Mucosa of gallbladder (tissue), 1 donor: ENCODE results near the gene PLAGL1. TPM values are rescaled to one million over a fixed set of nuclear protein-coding genes. Genes with fewer than 3 reads are reported as not detected.

Source experiments
- DNase-seq: peaks from one replicate; pipeline ENCODE4 v3.0.0-alpha.2; 2020; ENCODE audit warnings: low spot score
- total RNA-seq: library from RNA; stranded (reverse); gene quantifications from one replicate; pipeline ENCODE4 v1.2.1, GENCODE V29; 2021
- donor health status: DM: no; HTN: no; CAD: no.

The PLAGL1 gene
- total RNA-seq, 1 donor from 2014 or later = 25.3 TPM

DNA sequence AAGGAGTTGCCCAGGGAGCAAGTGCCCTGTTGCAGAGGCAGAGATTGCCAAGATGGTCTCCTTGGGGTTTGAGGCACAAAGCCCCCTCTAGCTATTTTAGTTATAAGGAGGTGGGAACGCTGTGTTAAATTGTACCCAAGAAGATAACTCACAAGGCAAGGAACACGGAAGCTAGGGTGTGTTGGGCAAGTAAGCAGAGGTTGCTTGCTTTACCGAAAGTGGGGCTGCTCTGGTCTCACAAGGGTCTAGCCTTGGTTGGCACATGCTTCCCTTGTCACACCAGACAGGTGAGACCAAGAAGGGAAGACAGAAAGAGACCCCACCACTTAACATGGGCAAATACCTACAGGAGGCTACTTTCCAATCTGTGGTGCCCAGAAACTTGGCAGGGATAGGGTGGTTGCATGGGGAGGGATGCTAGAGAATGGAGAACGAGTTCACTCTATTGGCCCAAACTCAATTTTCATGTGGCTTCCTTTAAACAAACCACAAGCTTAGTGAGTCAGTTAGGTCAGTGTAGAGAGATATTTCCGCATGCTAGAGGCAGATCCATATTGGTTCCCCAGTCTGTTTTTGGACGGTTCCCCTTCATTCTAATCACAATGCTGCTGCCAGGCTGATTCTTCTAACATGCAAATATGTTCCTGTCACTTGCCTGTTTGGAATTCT lies 42.4 kb downstream of the PLAGL1 start:
- no peak for DNase-seq

DNA sequence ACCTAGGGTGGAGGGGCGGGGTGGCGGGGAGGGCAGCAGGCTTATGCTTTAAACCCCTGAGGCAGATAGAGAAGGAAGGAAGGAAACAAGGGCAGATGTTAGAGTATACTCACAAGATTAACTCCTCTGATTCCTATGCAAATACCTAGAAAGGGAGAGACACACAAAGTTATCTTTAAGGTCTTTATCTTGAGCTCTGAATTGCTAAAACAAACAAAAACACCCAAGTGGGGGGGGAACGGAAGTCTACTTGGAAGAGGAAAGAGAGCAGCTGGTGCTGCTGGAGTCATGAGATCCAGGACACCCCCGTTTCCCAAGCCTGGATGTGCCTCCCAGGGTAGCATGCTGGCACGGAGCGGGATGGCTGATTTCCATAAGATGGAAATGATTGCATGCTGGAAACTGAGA lies 43.4 kb downstream of the PLAGL1 start:
- no peak for DNase-seq

DNA sequence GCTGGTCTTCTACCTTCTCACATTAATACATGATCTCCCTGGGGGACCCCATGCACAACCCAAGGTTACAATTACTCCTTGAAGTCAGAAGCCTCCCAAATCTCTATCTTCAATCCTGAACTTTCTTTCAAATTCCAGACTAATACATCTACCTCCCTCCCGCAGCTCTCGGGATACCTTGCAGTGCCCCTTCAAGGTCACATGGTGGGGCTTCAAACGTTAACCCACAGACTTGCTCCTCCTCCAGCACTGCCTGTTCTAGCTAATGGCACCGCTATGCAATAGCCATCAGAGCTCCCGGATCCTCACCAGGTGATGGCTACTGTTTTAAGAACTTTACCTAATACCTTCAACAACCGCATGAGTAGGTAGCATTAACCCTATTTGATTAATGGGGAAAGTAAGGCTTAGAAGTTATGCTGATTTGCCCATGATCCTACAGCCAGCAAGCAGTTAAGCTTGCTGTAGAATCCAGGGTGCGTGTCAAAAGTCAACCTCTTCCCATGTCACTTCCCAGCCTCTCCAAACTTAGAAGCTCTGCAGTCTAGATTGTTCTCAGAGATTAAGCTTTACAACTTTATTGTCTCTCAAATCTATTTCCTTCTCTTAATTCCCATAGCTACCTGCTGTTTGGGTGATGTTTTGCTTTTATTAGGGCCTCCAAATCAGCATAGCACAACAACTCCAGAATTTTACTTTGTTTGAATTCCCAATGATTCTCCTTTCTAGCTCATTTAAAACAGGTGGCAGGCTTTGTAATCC lies 44.7 kb downstream of the PLAGL1 start:
- no peak for DNase-seq

DNA sequence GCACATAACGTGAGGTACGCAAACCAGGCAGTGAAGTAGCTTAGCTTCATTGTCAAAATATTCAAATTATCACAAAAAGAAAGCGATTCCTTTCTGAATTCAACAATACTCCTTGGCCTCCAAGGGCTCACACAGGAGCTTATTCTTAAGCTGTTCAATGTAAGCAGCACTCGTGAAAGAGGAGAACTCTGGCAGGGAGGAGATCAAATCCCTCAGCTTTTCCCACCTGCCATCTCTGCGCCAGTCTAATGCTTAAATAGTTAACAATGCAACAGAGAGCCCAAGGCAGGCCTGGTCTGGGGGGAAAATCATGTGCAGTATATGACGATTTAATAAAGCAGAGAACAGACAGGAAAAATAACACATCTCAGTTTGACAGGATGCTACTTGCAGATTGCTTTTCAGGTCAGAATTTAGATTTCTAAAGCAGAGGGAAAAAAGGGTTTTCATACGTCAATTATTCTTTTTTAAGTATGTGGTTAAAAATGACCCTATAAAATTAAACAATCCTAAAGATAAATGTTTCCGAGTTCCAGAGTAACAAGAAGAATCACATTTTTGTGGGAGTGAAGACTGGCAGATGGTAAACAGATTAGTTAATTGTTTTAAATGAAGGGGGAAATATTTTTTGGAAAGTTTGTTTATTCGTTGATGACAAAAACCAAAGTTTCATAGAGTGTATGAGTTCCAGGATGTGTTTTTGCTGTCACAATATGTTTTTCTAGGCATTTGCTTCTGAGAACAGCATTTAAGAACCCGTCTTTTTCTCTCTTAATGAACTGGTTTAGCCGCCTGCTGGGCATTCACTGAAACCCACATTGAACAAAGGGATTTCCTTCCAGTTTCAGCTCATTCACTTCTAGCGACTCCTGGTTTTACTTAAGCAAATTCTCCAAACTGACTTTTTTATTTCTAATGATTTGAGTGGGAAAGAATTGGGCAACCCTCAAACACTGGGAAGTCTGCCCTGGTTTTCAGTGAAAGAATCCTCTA lies 45.9 kb downstream of the PLAGL1 start:
- DNase-seq = no peak

DNA sequence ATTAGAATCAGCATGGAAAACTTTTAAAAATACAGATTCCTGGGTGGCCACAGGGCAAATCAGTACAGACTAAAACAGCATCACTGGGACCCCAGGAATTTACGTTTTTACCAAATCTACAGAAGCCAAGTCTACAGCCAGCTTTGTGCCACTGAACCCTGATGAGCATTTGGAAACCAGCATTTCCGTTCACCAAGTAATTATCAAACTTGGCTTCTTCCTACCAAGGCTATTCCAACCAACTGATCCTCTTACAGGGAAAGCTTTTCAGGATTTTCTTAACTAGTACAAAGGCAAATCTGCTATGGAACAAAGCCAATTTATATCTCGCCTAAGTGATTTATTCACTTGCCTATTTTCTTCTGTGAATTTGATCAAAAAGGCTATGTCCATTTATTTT lies 47.0 kb downstream of the PLAGL1 start:
- no peak for DNase-seq

DNA sequence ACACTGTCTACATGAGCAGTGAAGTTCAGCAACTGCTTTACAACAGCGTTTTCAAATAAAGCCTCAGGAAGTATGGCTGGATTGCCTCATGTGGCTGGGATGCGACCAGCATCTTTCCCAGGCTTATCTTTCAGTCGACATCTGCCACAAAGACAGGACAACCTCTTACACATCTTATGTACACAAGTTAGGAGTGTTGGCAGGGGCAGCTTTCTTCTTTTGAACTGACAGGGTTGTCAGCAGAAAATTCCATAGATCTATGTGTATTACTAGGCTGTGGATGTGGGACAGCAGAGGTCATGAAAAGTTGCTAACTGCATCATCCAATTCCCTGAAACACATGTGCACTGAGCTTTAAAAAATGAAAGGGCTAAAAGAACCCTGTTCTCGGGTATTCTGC lies 48.1 kb downstream of the PLAGL1 start:
- DNase-seq = no peak

DNA sequence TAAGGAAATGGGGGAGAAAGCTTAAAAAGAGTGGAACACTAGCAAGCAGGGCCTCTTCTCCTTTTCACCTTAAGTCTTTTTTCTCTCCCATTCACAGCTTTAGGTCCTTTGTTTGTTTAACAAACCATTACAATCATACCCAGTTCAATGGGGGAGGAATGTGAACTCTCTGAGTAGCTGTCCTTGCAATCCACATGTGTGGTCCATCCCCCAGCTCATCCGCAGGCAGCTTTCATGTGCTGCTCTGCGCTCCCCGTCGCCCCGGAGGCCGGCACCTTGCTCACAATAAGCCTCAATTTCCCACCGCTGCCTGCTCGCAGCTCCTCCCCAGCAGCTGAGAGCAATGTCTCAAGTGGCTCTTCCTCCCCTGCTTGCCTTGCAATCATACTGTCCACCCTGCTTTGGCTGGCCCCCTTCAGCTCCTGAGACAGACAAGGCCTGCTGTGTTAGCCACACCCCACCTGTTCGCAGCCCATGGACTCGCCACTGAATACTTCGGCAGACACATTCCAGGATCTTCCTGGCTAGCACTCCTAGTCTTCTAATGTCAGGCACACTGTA lies 49.1 kb downstream of the PLAGL1 start:
- DNase-seq = no peak

DNA sequence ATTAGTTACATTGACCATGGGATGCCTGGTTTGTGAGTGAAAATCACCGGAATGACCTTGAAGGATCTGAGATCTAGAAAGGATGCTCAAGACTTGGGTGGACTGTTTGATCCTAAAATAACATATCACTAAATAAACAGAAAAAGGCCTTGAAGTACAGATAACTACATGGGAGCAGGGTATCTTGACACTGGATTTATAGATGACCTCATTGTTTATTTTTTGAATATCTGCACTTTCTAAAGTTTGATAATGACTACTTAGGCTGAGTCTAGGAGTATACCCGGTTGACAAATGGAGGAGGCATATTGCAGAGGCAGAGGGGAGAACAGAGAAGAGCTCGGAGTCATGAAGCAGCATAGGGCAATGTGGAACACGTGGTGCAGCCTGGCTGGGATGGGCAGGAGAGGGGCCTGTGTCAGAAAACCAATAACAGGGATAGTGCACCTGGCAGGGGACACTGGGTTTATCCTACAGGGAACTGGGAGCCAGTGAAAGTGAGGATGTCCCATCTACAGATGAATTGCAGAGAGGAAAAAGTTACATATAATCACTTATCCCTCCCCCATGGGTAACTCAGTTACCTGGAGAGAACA lies 50.3 kb downstream of the PLAGL1 start:
- DNase-seq = no peak

DNA sequence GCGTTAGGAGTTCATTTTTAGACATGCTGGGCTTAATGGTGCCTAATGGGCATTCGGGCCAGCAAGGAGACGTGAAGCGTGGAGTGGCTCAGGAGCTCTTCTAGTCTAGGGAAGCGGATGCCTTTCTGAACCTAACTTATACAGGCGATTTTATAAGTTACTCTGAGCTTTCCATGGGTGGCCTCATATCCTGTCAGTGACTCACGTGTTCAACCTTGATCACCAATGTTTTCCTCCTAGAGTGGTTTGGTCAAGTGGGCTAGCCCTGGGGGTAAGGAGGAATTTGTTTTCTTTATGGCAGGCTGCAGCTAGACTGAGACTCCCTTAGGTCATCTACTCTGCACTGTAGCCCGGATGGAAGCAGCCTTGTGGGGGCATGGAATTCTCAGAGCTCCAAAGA lies 52.1 kb downstream of the PLAGL1 start:
- DNase-seq = no peak

DNA sequence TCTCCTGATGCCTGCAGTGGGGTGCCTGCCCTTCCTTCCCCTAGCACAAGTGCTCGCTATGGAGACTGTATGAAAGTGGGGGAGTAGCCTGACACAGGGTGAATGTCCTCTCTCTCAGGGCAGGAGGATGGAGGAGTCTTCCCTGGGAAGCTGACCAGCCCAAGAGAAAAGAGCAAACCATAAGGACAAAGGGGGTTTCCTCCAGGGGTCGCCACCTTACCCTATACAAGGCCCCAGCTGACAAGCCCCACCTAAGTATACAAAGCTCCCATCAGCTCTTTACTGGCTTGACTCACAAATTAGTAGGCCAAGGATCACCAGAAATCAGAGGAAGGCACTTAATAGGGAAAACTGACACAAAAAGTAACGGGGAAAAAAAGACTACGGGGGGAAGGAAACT lies 54.1 kb downstream of the PLAGL1 start:
- DNase-seq = no peak

DNA sequence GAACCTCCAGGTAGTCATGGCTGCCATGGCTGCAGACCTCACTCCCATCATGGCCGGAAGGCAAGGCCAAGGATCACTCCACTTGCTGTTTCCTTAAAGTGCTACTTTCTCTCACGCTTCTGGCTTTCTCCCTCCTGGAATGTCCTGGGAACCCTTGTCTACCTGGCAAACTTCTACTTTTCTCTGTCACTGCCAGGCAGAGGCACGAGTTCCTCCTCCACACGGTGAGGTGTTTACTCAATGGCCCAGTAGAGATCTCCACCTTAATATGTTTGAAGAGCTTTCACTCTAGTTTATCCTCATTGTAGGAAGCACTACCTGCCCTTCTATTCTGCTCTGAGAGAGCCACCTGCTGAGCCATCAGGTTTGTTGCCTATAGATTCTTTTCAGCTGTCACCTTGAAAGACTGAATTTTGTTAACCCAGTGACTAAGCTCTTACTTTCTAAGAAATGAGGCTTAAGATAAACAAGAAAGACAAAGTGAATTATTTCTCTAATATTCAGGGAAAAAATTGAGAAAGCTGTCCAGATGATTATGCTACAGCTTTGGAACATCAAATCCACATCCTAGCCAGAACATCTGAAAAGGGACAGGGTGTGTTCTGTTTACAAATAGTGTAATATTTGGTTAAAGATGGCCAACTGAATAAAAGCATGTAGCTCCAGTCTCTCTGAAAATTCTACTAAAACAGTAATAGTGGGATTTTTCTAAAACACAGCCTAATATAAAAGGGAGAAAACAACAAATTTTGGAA lies 54.9 kb downstream of the PLAGL1 start:
- DNase-seq = no peak

DNA sequence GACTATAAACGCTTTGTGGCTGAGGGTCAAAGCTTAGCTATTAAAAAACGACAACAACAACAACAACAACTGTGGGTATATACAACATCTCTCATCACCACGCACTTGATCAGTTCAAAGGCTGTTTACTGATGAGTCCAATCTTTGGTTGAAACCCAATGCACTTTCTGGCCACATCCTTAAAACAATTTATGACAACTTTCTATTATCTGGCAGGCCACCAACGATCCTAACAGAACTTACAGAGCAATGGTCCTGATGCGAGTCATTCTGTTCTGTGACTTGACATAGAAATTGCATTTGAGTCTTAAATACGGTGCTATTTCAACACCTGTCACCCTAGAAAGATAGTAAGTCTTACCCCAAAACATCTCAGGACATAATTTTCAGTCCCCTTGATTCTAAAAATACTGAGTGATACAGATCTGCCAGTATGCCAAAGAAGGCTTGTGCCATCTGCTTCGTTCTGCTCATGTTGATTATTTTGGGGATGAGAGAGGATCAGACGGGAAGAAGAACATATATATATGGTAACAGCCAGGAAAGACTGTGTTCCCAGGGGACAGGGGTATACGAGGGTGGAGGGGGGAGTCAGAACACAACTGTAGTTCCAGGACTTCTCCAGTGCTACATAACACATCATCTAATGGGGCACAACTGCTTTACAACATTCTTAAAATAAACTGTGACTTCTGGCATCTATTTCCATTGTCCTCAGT lies 55.8 kb downstream of the PLAGL1 start:
- no peak for DNase-seq

DNA sequence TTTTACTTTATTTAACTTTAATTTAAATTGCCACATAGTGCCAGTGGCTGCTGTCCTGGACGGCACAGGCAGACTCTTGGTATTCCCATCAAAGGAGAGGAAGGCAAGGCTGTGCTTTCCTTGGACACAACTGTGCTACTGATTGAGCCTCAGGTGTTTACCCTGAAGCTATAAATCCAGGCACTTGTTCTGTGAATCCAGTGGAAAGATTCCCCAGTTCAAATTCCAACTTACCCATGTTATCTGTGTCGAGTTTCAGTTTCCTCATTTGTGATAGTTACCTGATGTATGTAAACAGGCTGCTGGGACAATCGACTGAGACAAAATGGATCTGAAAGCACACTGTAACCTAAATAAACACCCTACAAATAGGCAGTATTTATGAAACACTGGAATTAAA lies 57.2 kb downstream of the PLAGL1 start:
- DNase-seq = no peak

DNA sequence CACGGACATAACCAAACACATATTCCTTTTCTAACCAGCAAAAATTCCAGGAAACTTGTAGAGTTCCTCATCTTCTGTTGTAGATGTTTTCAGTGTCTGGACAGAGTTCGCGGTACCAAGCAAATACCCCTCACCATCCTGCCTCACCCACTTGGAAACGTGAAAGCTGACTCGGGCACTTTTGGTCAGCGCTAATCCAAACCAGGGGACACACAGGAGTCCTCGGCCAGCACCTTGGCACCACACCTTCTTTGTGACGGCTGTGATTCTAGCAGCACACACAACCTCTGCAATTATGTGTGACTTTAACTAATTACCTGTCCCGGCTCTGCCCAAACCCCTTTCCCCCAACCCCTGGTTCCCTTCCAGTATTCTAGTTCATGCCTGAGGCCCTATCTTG lies 58.1 kb downstream of the PLAGL1 start:
- no peak for DNase-seq

DNA sequence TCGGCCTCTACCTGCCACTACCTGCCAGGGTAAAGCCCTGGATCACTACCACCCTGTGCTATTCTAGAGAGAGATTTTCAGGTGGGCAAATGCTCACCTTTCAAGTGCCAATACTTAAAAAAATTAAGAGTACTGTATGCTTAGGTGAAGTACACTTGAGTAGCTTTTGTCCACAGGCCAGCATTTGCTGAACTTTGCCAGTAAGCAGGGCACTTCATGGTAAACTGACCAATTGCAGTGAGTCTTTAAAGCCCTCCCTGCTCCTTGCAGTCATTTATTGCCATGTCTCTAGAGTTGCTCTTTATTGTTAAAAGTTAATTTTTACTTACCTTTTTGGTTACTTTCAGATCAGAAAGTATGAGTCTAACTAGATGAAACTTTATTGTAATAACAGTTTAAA lies 58.5 kb downstream of the PLAGL1 start:
- DNase-seq = no peak

DNA sequence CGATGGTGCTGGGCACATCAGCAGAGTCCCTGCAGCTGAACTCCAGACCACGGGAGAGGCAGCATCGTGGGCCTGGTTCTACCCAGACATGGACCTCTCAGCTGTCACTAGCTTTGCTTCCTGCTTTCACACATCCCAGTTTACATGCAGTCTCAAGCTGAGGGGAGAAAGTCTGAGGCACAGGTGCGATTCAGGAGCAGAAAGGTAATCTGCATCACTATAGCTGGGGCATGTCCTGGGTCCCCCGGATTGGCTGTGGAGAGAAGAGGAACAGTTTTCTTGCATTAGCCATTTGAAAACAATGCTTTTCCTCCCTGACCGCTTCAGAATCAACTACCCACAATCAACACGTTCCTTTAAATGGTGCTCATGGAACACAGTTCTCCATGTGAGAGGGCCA lies 59.9 kb downstream of the PLAGL1 start:
- DNase-seq = no peak

DNA sequence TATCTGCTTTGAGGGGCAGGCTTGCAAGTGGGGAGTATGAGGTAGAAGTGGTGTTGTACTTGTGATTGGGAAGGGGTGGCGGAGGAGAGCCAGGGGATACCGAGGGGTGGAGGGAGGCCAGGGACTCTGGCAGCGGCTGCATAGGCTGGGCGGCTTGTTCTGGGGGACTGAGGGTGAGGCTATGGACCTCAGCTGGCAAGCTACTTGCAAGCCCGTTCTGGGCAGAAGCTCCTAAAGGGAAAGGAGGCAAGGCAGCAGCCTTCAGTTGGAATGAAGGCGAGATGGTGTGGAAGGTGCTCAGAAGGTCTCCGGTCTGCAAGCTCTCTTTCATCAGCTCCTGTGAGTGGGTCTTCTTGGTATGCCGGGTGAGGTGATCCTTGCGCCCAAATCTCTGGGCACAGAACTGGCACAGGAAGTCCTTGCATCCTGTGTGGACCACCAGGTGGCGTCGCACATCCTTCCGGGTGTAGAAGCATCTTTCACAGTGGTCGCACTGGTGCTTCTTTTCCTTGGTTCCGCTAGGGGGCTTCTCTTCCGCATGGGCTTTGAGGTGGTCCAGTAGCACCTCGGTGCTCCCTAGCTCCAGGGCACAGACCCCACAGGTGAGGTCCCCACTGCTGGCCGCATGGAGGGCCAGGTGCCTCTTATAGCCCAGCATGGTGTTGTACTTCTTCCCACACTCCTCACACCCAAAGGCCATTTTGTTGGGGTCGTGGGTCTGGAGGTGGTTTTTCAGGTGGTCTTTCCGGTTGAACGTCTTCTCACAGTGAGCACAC lies 66.0 kb downstream of the PLAGL1 start:
- peak; percentile 29 for DNase-seq

DNA sequence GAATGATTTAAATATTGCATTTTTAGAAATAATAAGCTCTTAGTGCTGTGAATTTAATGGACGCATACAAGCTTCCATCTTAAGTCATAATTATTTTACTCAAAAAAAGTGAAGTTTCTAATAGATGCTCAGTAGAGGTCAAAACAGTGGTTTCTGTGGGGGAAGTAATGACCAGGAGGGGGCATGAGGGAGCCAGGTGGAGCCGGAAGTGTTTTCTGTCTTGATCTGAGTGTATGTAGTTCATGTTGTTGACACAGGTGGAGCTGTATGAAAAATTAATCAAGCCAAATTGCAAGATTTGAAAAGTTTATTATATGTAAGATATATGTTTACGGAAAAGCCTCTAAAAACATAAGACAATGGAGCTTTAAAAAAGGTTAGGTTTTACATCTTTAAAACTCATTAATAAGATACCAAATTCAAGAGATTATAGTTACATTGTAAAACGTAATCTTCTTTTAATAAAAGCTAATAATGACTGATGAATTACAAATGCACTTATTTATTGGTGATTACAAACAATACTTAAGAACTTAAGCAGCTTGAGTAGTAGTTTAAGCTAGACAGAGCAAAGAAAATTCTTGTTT lies 68.0 kb downstream of the PLAGL1 start:
- DNase-seq = peak; percentile 37

DNA sequence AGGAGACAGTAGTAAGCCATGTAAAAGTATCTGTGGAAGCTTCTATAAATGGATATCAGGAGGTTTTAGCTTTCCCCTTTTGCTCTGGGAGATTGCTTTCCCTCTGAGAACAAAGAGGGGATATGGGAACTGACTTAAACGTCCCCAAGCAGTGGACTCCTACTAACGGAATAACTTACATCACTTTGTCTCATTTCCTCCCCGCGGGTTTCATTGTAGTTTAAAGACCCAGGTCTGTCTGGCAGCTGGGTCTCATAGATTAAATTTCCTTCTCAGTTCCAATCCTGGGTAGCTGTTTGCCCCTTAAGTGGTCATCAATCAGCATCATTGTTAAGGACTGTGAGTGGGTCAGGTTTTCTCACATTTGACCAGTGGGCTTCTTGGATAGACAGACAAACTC lies 68.7 kb downstream of the PLAGL1 start:
- no peak for DNase-seq
